Activated naive CD8-positive, alpha-beta T cell (primary cell): ENCODE results near the gene HMX1.

ENCODE experiments used
- H3K27ac Mint-ChIP-seq: one replicate; pipeline ENCODE4 v1.8.0; 2021; ENCODE audit warnings: mixed read lengths
- H3K27me3 Mint-ChIP-seq: one replicate; pipeline ENCODE4 v1.8.0; 2021; ENCODE audit warnings: mixed read lengths
- H3K36me3 Mint-ChIP-seq: one replicate; pipeline ENCODE4 v1.8.0; 2021; ENCODE audit warnings: mixed read lengths
- H3K4me1 Mint-ChIP-seq: one replicate; pipeline ENCODE4 v1.8.0; 2021; ENCODE audit warnings: low read depth, mixed read lengths
- H3K4me3 Mint-ChIP-seq: one replicate; pipeline ENCODE4 v1.8.0; 2021; ENCODE audit warnings: mild to moderate bottlenecking, mixed read lengths
- H3K9me3 Mint-ChIP-seq: one replicate; pipeline ENCODE4 v1.8.0; 2021; ENCODE audit warnings: low read depth, mixed read lengths

Gene HMX1

DNA sequence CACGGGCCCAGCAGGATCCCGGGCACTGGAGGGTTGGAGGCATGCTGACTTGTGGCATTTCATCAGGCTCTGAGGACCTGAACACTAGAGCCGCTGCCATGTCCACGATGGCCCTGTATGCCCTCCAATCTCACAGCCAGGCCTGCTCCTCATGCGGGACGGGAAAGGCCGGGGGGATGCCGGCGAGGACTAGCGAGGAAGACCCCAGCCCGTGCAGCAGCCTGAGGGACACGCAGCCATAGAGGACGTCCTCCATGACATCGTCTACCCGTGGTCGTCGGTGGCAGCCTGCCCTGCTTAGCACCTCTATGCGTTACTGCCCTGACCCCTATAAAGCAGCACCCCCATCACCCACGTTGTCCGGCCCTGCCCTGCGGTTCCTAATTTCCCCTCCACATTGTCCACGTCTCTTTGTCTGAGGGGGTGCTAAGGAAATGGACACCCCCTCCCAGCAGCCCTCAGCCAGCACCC, 32.6 kb downstream of the HMX1 start:
- no peaks in the 10 kb centered on the region for H3K9me3 Mint-ChIP-seq
- H3K27me3 Mint-ChIP-seq: peaks cover 6% of the 10 kb centered on the region
- H3K36me3 Mint-ChIP-seq: no peaks in the 10 kb centered on the region

DNA sequence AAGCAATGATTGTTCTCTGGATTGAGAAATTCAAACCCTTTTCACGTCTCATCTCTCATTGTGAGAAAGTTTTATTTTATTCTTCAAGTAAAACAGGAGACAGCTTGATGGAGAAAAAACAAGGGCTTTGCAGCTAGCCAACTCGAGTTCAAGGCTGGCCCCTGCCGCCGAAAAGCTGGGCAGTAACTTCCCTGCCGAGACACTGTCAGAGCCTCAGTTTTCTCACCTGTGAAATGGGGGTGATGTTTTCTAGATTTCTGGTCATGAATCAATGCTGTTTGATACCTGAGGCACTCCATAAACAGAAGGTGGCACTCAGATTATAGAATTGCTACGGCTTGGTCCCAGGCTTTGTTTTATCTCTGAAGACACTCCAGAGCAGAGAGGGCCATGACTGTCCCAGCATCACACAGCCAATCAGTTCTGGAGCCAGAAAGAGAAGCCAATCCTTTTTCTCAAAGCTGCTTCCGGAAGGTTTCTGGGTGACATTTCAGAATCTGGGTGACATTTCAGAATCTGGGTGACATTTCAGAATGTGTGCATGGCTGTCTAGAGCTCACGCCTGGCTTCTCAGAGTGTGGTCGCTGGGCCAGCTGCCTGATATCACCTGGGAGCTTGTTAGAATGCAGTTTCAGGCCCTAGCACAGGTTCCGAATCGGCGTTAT, 33.2 kb downstream of the HMX1 start:
- Mint-ChIP-seq H3K27me3 (peaks cover 6% of the 10 kb centered on the region), H3K27ac (no peak overlapping the region), H3K4me3 (no peak overlapping the region), H3K4me1 (no peaks in the 10 kb centered on the region), H3K9me3 (no peaks in the 10 kb centered on the region), H3K36me3 (no peaks in the 10 kb centered on the region)

More for the DNA sequence above, 32.6 kb downstream of the HMX1 start:
- H3K27ac Mint-ChIP-seq: no peak overlapping the region
- no peak overlapping the region for H3K4me3 Mint-ChIP-seq
- no peaks in the 10 kb centered on the region for H3K4me1 Mint-ChIP-seq

DNA sequence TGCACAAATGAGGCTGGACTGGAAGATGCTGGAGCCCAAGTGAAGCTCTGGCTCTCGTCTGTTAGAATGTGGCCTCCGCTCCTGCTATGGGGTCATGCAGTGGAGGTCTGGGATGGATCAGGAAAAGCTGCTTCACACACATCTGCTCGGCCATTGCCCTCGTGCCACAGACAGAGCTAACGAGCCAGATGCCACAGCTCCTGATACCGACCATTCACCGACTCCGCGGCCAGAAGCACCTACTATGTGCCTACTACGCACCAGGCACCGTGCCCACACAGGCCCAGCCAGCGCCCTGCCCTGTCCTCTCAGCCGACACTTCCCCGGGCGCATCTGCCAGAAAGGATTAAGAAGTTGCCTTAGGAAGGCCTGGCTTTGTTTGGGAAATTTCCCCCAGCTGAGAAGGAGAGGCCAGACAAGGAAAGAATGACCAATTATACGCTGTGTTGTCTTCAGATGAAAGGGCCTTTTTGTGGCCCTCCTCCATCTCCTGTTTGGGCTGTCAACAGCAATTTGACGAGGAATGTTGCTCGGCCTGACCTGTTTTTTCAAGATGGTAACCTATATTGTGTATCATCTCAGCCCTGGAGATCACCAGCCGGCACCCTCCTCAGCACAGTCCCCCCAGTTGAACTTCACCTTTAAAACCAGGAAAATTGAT, 34.3 kb downstream of the HMX1 start:
- Mint-ChIP-seq H3K4me3 (no peak overlapping the region), H3K27me3 (peaks cover 3% of the 10 kb centered on the region), H3K4me1 (no peaks in the 10 kb centered on the region), H3K27ac (no peak overlapping the region), H3K36me3 (no peaks in the 10 kb centered on the region), H3K9me3 (no peaks in the 10 kb centered on the region)

DNA sequence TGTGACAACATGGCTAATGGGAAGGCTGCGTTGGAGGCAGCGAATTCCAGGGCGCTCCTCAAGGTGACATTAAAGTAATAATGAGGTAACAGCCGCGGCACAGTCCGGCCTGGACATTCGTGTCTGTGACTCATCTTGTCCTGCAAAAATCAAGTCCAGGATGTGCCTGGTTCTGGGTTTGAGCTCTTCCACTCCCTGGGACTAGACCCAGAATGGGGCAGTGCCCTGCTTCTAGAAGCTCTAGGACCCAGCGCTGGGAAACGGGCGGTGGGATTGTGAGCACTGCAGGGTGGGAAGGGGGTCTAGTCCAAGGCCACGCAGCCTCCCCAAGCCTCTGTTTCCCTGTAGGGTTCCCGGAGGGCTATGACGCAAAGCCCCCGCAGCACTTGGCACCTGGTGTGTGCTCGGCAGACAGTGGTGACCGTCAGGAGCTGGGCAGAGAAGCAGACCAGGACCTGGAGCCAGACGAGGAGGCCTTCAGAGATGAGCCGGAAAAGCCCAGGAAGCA, 34.9 kb downstream of the HMX1 start:
- Mint-ChIP-seq H3K4me3 (no peak overlapping the region), H3K27me3 (peaks cover 4% of the 10 kb centered on the region), H3K36me3 (no peaks in the 10 kb centered on the region), H3K27ac (no peak overlapping the region), H3K9me3 (no peaks in the 10 kb centered on the region), H3K4me1 (no peaks in the 10 kb centered on the region)

DNA sequence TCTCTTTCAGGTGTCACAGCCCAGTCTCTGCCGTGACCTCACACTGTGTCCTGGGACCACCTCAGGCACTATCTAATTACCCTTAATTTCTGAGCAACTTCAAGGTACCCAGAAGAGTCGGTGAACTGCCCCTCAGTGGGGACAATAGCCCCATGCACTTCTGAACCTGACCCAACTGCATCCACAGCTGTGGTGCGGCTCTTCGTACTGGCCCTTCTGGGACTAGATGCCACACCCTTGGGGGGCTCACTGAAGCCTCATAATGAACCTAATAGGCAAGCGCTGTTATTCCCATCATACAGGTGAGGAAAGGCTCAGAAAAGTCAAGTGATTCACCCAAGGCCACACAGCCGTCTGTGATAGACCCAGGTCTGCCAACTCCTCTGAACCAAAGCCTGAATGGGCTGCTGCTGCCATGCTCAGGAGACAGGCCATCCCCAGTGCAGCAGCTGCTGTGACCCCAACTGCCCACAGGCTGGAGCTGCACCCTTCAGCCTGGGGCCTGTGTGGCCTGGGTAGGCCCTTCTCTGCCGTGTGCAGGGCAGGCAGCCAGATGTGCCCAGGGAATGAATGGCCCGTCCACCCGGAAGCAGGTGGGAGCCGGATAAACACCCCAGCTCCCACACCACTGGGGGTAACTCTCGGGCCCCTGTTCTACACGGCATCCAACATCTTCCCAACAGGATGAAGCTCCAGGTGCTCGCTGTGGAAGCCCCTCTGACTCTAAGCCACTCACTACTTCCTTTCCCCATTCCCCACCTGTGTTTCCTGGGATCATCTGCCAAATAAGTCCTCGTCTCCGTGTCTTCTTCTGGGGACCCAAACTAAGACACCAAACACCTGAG, 35.9 kb downstream of the HMX1 start:
- H3K36me3 Mint-ChIP-seq: no peaks in the 10 kb centered on the region
- H3K4me3 Mint-ChIP-seq: no peak overlapping the region
- H3K9me3 Mint-ChIP-seq: no peaks in the 10 kb centered on the region
- peaks cover 4% of the 10 kb centered on the region for H3K27me3 Mint-ChIP-seq
- no peak overlapping the region for H3K27ac Mint-ChIP-seq
- H3K4me1 Mint-ChIP-seq: no peaks in the 10 kb centered on the region

DNA sequence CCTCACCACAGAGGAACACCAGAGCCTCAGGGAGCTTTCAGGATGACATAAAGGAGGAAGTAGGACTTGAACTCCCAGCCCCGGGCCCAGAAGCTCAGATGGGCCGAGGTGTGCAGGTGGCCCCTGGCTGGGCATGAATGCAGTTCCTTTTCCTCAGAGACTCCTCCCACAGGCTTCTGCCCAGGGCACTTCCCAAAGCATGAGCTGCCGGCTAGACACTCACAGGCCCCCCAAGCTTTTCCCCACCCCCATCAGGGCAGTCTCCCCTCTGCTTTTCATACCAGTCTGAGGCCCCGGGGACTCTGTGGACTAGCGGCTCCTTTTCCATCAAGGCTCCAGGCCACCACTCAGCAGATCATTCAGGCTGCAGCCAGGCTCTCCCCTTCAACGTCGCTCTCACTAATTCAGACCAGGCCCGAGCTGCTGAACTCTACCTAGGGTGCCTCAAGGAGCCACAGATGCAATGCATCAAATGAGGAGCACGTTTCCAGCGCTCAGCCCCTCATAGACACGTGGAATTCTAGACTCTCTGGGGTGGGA, 36.9 kb downstream of the HMX1 start:
- H3K27me3 Mint-ChIP-seq: peaks cover 4% of the 10 kb centered on the region
- no peaks in the 10 kb centered on the region for H3K36me3 Mint-ChIP-seq
- H3K4me1 Mint-ChIP-seq: no peaks in the 10 kb centered on the region
- H3K27ac Mint-ChIP-seq: no peak overlapping the region
- H3K9me3 Mint-ChIP-seq: no peaks in the 10 kb centered on the region
- no peak overlapping the region for H3K4me3 Mint-ChIP-seq

GRCh38 chr4:8832113-8832915, 39.3 kb downstream of the HMX1 start:
- H3K4me1 Mint-ChIP-seq: no peaks in the 10 kb centered on the region
- H3K9me3 Mint-ChIP-seq: peaks cover 7% of the 10 kb centered on the region
- no peaks in the 10 kb centered on the region for H3K36me3 Mint-ChIP-seq
- no peak overlapping the region for H3K27ac Mint-ChIP-seq
- peaks cover 4% of the 10 kb centered on the region for H3K27me3 Mint-ChIP-seq
- no peak overlapping the region for H3K4me3 Mint-ChIP-seq

DNA sequence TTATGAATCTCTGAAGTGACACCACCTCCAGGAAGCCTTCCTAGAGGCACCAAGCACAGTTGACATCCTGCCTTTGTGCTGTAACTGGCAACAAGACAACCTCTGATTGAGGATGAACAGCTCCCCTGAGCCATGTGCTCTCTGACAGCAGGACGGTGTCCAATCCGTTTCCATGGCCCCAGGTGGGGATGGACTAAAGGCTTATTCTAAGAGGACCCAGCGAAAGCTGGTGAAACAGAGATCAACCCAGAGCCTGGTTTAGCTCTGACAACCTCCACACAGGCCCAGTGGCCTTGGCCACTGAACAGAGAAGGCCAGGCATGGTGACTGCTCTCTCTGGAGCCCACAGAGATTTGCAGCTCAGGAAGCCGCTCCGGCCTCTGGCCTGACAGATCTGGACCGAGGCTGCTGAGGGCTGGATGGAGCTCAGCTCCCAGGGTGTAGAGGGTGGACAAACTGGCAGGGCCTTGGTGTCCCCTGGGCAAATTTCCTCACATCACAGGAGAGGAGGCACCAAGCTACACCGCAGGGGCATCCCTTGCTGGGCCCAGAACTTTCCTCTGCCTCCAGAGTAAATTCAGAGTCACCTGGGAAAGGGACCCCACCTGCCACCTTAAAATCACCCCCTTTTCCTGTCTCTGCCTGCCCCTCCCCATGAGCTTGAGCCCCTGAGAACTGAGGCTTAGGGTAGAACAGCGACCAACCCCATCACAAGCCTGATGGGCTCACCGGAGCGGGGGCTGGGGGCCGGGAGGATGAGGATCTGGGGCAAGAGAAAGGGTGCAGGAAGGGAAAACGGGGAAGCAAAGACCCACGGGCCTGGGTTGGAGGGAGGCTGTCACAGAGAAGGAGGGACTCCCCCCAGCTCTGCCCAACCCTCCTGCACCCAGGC, 40.2 kb downstream of the HMX1 start:
- Mint-ChIP-seq H3K4me1 (no peaks in the 10 kb centered on the region), H3K27ac (no peak overlapping the region), H3K27me3 (peaks cover 4% of the 10 kb centered on the region), H3K36me3 (no peaks in the 10 kb centered on the region), H3K9me3 (peaks cover 7% of the 10 kb centered on the region), H3K4me3 (no peak overlapping the region)

DNA sequence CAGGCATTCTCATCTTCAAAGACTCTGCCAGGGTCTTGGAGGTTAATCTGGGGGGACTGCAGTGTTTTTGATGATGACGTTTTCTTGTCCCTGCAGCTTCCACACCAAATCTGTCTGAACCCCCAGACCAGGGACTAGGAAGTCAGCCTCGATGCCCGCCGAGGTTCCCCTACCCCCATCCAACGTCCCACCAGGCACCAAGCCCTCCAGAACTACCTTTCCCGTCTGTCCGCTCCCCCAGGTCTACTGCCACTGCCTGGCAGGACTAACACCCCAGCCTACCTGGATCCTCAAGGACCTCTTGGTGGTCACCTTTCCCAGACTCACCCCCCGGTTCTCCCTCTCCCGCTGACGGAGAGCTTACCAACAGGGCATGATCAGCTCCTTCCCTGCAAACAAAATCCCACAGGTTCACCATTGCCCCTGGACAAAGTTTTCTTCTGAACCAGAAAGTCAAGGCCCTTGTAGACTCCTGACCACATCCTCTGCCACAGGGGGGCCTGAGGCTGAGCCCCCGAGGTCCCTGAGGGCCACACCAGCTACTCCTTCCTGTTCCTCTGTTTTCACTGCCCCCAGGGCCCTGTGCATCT, 40.9 kb downstream of the HMX1 start:
- H3K4me1 Mint-ChIP-seq: no peaks in the 10 kb centered on the region
- H3K27me3 Mint-ChIP-seq: peaks cover 1% of the 10 kb centered on the region
- H3K9me3 Mint-ChIP-seq: peaks cover 7% of the 10 kb centered on the region
- H3K4me3 Mint-ChIP-seq: no peak overlapping the region
- H3K36me3 Mint-ChIP-seq: no peaks in the 10 kb centered on the region
- no peak overlapping the region for H3K27ac Mint-ChIP-seq

- Mint-ChIP-seq H3K4me1 (no peaks in the 10 kb centered on the region), H3K27ac (no peak overlapping the region), H3K36me3 (no peaks in the 10 kb centered on the region), H3K4me3 (no peak overlapping the region), H3K9me3 (peaks cover 7% of the 10 kb centered on the region), H3K27me3 (peaks cover 1% of the 10 kb centered on the region)
Measured at GRCh38 chr4:8830056-8830455, 41.6 kb downstream of the HMX1 start.

- Mint-ChIP-seq H3K4me1 (no peaks in the 10 kb centered on the region), H3K27ac (no peak overlapping the region), H3K27me3 (peaks cover 1% of the 10 kb centered on the region), H3K4me3 (no peak overlapping the region), H3K36me3 (no peaks in the 10 kb centered on the region), H3K9me3 (peaks cover 7% of the 10 kb centered on the region)
Measured at GRCh38 chr4:8829584-8829983, 42.1 kb downstream of the HMX1 start.

DNA sequence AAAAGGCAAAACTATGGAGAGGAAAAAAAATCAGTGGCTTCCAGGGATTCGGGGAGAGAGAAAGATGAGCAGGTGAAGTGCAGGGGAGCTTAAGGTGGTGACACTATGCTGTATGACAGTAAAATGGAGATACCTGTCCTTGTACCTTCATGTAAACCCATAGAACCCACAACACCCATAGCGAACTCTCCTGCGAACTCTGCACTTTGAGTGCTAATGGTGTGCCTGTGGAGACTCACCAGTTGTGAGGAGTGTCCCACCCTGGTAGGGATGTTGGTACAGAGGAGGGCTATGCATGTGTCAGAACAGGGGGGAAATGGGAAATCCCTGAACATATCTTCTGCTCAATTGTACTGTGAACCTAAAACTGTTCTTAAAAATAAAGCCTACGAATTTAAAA, 42.8 kb downstream of the HMX1 start:
- H3K4me3 Mint-ChIP-seq: no peak overlapping the region
- no peaks in the 10 kb centered on the region for H3K4me1 Mint-ChIP-seq
- H3K9me3 Mint-ChIP-seq: peaks cover 7% of the 10 kb centered on the region
- H3K36me3 Mint-ChIP-seq: no peaks in the 10 kb centered on the region
- H3K27ac Mint-ChIP-seq: no peak overlapping the region
- peaks cover 1% of the 10 kb centered on the region for H3K27me3 Mint-ChIP-seq
